Measurements from ENCODE around the gene ALK.

GRCh38 chr2:29335396-29335795 lies 586.0 kb downstream of the ALK start:
- TF ChIP-seq, protein P1, sequence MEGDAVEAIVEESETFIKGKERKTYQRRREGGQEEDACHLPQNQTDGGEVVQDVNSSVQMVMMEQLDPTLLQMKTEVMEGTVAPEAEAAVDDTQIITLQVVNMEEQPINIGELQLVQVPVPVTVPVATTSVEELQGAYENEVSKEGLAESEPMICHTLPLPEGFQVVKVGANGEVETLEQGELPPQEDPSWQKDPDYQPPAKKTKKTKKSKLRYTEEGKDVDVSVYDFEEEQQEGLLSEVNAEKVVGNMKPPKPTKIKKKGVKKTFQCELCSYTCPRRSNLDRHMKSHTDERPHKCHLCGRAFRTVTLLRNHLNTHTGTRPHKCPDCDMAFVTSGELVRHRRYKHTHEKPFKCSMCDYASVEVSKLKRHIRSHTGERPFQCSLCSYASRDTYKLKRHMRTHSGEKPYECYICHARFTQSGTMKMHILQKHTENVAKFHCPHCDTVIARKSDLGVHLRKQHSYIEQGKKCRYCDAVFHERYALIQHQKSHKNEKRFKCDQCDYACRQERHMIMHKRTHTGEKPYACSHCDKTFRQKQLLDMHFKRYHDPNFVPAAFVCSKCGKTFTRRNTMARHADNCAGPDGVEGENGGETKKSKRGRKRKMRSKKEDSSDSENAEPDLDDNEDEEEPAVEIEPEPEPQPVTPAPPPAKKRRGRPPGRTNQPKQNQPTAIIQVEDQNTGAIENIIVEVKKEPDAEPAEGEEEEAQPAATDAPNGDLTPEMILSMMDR (IDR thresholded peaks at IDR 0.05), result no peak
- TF ChIP-seq POLR2A (IDR thresholded peaks at IDR 0.05), result no peak
